Measurements from ENCODE around the gene EVX2.
A peak's percentile ranks its signal among the peaks of the same experiment; 100 is the strongest.

Gene EVX2

DNA sequence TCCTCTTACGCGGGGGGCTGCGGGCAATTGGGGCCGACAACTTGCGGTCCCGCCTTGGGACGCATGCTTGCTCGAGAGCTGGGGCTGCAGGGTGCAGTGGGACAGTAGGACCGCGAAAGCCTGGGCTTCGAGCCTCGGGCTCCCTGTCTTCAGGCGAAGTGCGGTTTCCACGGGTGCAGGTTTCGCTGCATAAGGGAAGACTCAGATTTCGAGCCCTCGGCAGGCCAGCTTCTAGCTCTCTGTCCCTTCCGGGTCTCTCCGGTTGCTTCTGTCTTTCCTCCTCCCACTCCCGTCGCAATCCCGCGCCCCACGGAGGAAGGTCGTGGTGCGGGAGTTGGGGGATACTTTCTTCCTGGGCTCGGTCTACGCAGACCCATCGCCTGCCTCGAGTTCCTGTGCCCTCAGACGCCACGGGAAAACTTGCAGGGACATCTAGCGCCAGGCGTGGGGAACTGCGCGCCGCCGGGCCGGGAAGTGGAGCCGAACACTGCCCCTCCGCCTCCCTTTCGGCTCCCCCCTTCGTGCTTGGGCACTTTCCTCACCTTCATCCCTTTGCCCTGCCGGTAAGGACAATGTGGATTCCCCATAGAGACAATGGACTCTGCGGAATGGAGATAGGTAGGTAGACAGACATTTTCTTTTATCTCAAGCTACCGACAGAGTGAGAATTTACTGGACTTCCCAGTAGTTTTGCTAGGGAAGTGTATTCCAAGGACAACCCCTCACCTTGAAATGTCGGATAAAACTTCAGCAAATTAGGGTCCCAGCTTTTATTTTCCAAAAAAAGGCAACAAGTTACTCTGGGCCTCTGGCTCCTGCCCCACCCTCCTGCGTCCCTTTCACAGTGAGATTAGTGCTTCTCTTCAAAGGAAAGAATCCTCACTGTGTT is 4.5 kb upstream of the EVX2 start (continued):
- TF ChIP-seq PRDM1 (tag by site-specific recombination; IDR thresholded peaks at IDR 0.05) (no peak), ZNF549 (tag by site-specific recombination; IDR thresholded peaks at IDR 0.05) (no peak), ZNF830 (tag by site-specific recombination; IDR thresholded peaks at IDR 0.05; ENCODE audit: low read depth) (no peak), ZNF302 (tag by site-specific recombination; IDR thresholded peaks at IDR 0.05; ENCODE audit: low read depth) (no peak), ZNF18 (tag by site-specific recombination; IDR thresholded peaks at IDR 0.05) (no peak), ZBTB8A (tag by site-specific recombination; IDR thresholded peaks at IDR 0.05) (0 out of 2 replicates have a peak, but pooled peaks have one; percentile 22), ZNF707 (tag by site-specific recombination; IDR thresholded peaks at IDR 0.05) (no peak), ZNF473 (tag by site-specific recombination; IDR thresholded peaks at IDR 0.05) (no peak), ZBTB21 (tag by site-specific recombination; IDR thresholded peaks at IDR 0.05) (no peak), ZNF654 (tag by site-specific recombination; IDR thresholded peaks at IDR 0.05; ENCODE audit: low read depth) (peak; percentile 72), HOXA7 (CRISPR knock-in tag; IDR thresholded peaks at IDR 0.05; ENCODE audit: borderline replicate concordance) (no peak), ZFP41 (tag by site-specific recombination; IDR thresholded peaks at IDR 0.05; ENCODE audit: borderline replicate concordance) (no peak), ZXDB (tag by site-specific recombination; IDR thresholded peaks at IDR 0.05) (no peak), ZNF777 (tag by site-specific recombination; IDR thresholded peaks at IDR 0.05; ENCODE audit: borderline replicate concordance) (no peak), ZNF426 (tag by site-specific recombination; IDR thresholded peaks at IDR 0.05) (no peak), ZNF585B (tag by site-specific recombination; IDR thresholded peaks at IDR 0.05) (no peak), ZNF544 (tag by site-specific recombination; IDR thresholded peaks at IDR 0.05) (no peak), IKZF3 (tag by site-specific recombination; IDR thresholded peaks at IDR 0.05) (peak; percentile 34; the same call in 1 of the 2 replicates), ZNF658 (tag by site-specific recombination; IDR thresholded peaks at IDR 0.05) (no peak), ZNF350 (tag by site-specific recombination; IDR thresholded peaks at IDR 0.05) (no peak), ZNF639 (tag by site-specific recombination; IDR thresholded peaks at IDR 0.05) (no peak), ZNF664 (tag by site-specific recombination; IDR thresholded peaks at IDR 0.05) (no peak), ZNF629 (tag by site-specific recombination; IDR thresholded peaks at IDR 0.05) (no peak), ZNF843 (tag by site-specific recombination; IDR thresholded peaks at IDR 0.05) (no peak), ZNF558 (tag by site-specific recombination; IDR thresholded peaks at IDR 0.05) (no peak), ZNF311 (tag by site-specific recombination; IDR thresholded peaks at IDR 0.05; ENCODE audit: borderline replicate concordance) (no peak), ZNF335 (tag by site-specific recombination; conservative IDR thresholded peaks at IDR 0.05) (peak; percentile 31; the same call in 1 of the 2 replicates)
- TF ChIP-seq, protein P1, sequence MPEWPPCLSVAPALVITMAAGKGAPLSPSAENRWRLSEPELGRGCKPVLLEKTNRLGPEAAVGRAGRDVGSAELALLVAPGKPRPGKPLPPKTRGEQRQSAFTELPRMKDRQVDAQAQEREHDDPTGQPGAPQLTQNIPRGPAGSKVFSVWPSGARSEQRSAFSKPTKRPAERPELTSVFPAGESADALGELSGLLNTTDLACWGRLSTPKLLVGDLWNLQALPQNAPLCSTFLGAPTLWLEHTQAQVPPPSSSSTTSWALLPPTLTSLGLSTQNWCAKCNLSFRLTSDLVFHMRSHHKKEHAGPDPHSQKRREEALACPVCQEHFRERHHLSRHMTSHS (tag by site-specific recombination; IDR thresholded peaks at IDR 0.05) = no peak
- TF ChIP-seq, protein P2, sequence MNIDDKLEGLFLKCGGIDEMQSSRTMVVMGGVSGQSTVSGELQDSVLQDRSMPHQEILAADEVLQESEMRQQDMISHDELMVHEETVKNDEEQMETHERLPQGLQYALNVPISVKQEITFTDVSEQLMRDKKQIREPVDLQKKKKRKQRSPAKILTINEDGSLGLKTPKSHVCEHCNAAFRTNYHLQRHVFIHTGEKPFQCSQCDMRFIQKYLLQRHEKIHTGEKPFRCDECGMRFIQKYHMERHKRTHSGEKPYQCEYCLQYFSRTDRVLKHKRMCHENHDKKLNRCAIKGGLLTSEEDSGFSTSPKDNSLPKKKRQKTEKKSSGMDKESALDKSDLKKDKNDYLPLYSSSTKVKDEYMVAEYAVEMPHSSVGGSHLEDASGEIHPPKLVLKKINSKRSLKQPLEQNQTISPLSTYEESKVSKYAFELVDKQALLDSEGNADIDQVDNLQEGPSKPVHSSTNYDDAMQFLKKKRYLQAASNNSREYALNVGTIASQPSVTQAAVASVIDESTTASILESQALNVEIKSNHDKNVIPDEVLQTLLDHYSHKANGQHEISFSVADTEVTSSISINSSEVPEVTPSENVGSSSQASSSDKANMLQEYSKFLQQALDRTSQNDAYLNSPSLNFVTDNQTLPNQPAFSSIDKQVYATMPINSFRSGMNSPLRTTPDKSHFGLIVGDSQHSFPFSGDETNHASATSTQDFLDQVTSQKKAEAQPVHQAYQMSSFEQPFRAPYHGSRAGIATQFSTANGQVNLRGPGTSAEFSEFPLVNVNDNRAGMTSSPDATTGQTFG (tag by site-specific recombination; IDR thresholded peaks at IDR 0.05; ENCODE audit: borderline replicate concordance) = no peak
- TF ChIP-seq, protein P3, sequence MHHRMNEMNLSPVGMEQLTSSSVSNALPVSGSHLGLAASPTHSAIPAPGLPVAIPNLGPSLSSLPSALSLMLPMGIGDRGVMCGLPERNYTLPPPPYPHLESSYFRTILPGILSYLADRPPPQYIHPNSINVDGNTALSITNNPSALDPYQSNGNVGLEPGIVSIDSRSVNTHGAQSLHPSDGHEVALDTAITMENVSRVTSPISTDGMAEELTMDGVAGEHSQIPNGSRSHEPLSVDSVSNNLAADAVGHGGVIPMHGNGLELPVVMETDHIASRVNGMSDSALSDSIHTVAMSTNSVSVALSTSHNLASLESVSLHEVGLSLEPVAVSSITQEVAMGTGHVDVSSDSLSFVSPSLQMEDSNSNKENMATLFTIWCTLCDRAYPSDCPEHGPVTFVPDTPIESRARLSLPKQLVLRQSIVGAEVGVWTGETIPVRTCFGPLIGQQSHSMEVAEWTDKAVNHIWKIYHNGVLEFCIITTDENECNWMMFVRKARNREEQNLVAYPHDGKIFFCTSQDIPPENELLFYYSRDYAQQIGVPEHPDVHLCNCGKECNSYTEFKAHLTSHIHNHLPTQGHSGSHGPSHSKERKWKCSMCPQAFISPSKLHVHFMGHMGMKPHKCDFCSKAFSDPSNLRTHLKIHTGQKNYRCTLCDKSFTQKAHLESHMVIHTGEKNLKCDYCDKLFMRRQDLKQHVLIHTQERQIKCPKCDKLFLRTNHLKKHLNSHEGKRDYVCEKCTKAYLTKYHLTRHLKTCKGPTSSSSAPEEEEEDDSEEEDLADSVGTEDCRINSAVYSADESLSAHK (tag by site-specific recombination; IDR thresholded peaks at IDR 0.05) = no peak
- TF ChIP-seq, protein P4, sequence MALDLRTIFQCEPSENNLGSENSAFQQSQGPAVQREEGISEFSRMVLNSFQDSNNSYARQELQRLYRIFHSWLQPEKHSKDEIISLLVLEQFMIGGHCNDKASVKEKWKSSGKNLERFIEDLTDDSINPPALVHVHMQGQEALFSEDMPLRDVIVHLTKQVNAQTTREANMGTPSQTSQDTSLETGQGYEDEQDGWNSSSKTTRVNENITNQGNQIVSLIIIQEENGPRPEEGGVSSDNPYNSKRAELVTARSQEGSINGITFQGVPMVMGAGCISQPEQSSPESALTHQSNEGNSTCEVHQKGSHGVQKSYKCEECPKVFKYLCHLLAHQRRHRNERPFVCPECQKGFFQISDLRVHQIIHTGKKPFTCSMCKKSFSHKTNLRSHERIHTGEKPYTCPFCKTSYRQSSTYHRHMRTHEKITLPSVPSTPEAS (tag by site-specific recombination; IDR thresholded peaks at IDR 0.05) = no peak
